ENCODE measurements around the gene PIK3R5.

Gene PIK3R5

GRCh38 chr17:8966926-8967325, 1.4 kb upstream of the PIK3R5 start:
- H3K4me3 ChIP-seq (ENCODE audit: low read depth, low read length) = no peak overlapping the region
- TF ChIP-seq CTCF (IDR thresholded peaks at IDR 0.05; ENCODE audit: control insufficient read depth, extremely low read depth, insufficient read depth) = no peak
- no peak for DNase-seq (ENCODE audit: low read depth)

- no peak for DNase-seq (ENCODE audit: low read depth)
- H3K4me3 ChIP-seq (ENCODE audit: low read depth, low read length) = no peak overlapping the region
- TF ChIP-seq CTCF (IDR thresholded peaks at IDR 0.05; ENCODE audit: control insufficient read depth, extremely low read depth, insufficient read depth) = no peak
These were observed 610 bp downstream of the PIK3R5 start for GRCh38 chr17:8964801-8965393.

- TF ChIP-seq CTCF (IDR thresholded peaks at IDR 0.05; ENCODE audit: control insufficient read depth, extremely low read depth, insufficient read depth) = no peak
- no peak for DNase-seq (ENCODE audit: low read depth)
- no peak overlapping the region for H3K4me3 ChIP-seq (ENCODE audit: low read depth, low read length)
These were observed 1.8 kb downstream of the PIK3R5 start for GRCh38 chr17:8963647-8964258.

- H3K4me3 ChIP-seq (ENCODE audit: low read depth, low read length) = no peak overlapping the region
- no peak for DNase-seq (ENCODE audit: low read depth)
- no peak for TF ChIP-seq CTCF (IDR thresholded peaks at IDR 0.05; ENCODE audit: control insufficient read depth, extremely low read depth, insufficient read depth)
These were observed 2.5 kb downstream of the PIK3R5 start for GRCh38 chr17:8963014-8963413.

GRCh38 chr17:8961829-8962228, 3.7 kb downstream of the PIK3R5 start:
- no peak for DNase-seq (ENCODE audit: low read depth)
- H3K4me3 ChIP-seq (ENCODE audit: low read depth, low read length) = no peak overlapping the region
- TF ChIP-seq CTCF (IDR thresholded peaks at IDR 0.05; ENCODE audit: control insufficient read depth, extremely low read depth, insufficient read depth) = no peak

- no peak for TF ChIP-seq CTCF (IDR thresholded peaks at IDR 0.05; ENCODE audit: control insufficient read depth, extremely low read depth, insufficient read depth)
- no peak overlapping the region for H3K4me3 ChIP-seq (ENCODE audit: low read depth, low read length)
- no peak for DNase-seq (ENCODE audit: low read depth)
These were observed 5.0 kb downstream of the PIK3R5 start for GRCh38 chr17:8960325-8961140.
